Kidney (tissue), 14 donors: ENCODE measurements around the gene ERAP2. TPM values are rescaled to one million over a fixed set of nuclear protein-coding genes. Genes with fewer than 3 reads are reported as not detected.

Experiments
- DNase-seq, 5 donors: peaks; one replicate each; pipeline ENCODE4 v3.0.0-alpha.2; 2013 to 2020
- FAIRE-seq: peaks from 2 replicates; lab custom pipeline; 2012; peaks lifted over from hg19 to GRCh38; lab: Jason Lieb, UNC
- H3K27ac ChIP-seq, 2 donors: one replicate each; pipeline ENCODE4 v1.7.0; 2013; ENCODE audit warnings: low read depth in 2 of 2, low read length in 2 of 2, inconsistent platforms in 1 of 2
- H3K27me3 ChIP-seq: one replicate; pipeline ENCODE4 v1.7.1; 2013; ENCODE audit warnings: low read length, inconsistent platforms; ENCODE audit not compliant: control insufficient read depth, insufficient read depth
- H3K36me3 ChIP-seq, 3 donors: one replicate each; pipeline versions ENCODE4 v1.7.0 to v1.7.1; 2013; ENCODE audit warnings: low read length in 3 of 3, control low read depth in 1 of 3, inconsistent platforms in 1 of 3; ENCODE audit not compliant: insufficient read depth in 3 of 3, control insufficient read depth in 2 of 3
- H3K4me1 ChIP-seq, 3 donors: one replicate each; pipeline versions ENCODE4 v1.7.0 to v1.7.1; 2013; ENCODE audit warnings: low read length in 3 of 3, inconsistent platforms in 1 of 3, low read depth in 1 of 3; ENCODE audit not compliant: control insufficient read depth in 2 of 3, insufficient read depth in 2 of 3
- H3K4me3 ChIP-seq, 3 donors: one replicate each; pipeline versions ENCODE4 v1.7.0 to v1.8.1; 2013; ENCODE audit warnings: low read length in 3 of 3, control low read depth in 1 of 3, inconsistent platforms in 1 of 3
- H3K9ac ChIP-seq, 3 donors: one replicate each; pipeline versions ENCODE4 v1.7.0 to v1.7.1; 2013; ENCODE audit warnings: low read length in 3 of 3, control low read depth in 1 of 3, inconsistent platforms in 1 of 3
- H3K9me3 ChIP-seq, 3 donors: one replicate each; pipeline versions ENCODE4 v1.7.0 to v1.7.1; 2013; ENCODE audit warnings: low read length in 3 of 3, control low read depth in 1 of 3, inconsistent platforms in 1 of 3; ENCODE audit not compliant: control insufficient read depth in 2 of 3, insufficient read depth in 1 of 3
- intact Hi-C: fragments of 100-400 bp; cut with DNase I; formaldehyde crosslinking; loops from one replicate; pipeline ENCODE4 v1.11.1; 2022
- polyA plus RNA-seq: library from polyadenylated mRNA; stranded (reverse); fragments of 350-450 nt; fragmentation: Illumina TruSeq; extraction: RNeasy Lipid Tissue Mini Kit (QIAGEN cat#74804); gene quantifications from one replicate; pipeline ENCODE4 v1.2.3, GENCODE V29; 2014; ENCODE audit warnings: low read depth, low replicate concordance; ENCODE audit not compliant: insufficient read depth
- total RNA-seq: library from RNA; stranded (reverse); fragmentation: NEBNext Ultra II Directional; extraction: Animal tissue kit (Norgen Biotek cat#: 25700); gene quantifications from one replicate; pipeline ENCODE4 v1.2.1, GENCODE V29; 2021
- TF ChIP-seq, protein P1 (sequence below): IDR thresholded peaks from 3 replicates; pipeline ENCODE4 v1.5.1; 2012; ENCODE audit warnings: mild to moderate bottlenecking, moderate library complexity, borderline replicate concordance; ENCODE audit not compliant: insufficient read depth; ENCODE audit errors: extremely low read depth
- donor health status: control.
- donor health status: control.
- donor health status: control.
- donor health status: control.
- donor health status: control.
- donor health status: DM: yes; HTN: yes; CAD: no.
- donor health status: Normal renal cell carcinoma (clear cell type).

The ERAP2 gene
- total and polyA plus RNA-seq, 2 donors from 2014 or later = 8.2 to 13.8 TPM

DNA sequence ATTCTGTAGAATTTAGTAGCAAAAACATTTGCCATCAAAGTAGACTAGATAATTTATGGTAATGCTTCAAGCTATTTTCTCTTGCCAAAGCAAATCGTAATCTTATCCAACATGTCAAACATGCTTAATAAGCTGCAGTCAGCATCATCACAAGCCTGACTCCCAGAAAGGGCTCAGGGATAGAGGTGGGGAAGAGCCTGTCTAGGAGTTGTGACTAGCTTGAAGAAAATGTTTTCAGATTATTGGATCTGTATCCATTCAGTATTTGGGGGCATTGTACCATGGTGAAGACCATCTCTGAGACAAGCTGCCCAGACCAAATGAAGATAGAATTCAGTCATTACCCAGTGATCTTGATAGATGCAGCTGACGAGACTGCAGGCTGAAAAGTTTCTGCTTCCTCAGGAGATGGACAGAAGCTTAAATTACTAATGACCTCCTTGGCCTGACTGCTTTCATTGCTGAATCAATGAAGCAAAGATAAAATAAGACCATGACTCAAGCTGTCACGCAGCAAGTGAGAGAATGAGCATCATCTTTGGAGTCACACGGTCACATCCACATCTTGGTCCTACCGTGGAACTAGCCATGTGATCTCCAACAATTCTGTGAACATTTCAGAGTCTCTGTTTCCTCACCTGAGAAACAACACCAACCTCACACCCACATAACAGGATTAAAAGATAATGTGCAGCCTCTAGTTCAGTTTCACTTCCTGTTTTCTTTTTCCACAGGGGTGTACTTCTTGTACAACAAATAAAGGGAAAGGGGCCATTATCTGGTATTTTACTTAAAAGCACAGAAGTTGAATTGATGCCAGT, 9.4 kb downstream of the ERAP2 start:
- Histone ChIP-seq H3K9ac (no peak overlapping the region), H3K4me3 (no peak overlapping the region), H3K27me3 (no peaks in the 10 kb centered on the region), H3K4me1 (peaks cover 0 to 5% (median 0%) of the 10 kb centered on the region in 3 donors), H3K27ac (no peak overlapping the region), H3K36me3 (peaks cover 0 to 6% (median 0%) of the 10 kb centered on the region in 3 donors), H3K9me3 (no peaks in the 10 kb centered on the region)
- DNase-seq (peak in 2 of 5 donors; percentile 39 to 50), FAIRE-seq (no peak)
- intact Hi-C loops = no loop called here
- TF ChIP-seq, protein P1, sequence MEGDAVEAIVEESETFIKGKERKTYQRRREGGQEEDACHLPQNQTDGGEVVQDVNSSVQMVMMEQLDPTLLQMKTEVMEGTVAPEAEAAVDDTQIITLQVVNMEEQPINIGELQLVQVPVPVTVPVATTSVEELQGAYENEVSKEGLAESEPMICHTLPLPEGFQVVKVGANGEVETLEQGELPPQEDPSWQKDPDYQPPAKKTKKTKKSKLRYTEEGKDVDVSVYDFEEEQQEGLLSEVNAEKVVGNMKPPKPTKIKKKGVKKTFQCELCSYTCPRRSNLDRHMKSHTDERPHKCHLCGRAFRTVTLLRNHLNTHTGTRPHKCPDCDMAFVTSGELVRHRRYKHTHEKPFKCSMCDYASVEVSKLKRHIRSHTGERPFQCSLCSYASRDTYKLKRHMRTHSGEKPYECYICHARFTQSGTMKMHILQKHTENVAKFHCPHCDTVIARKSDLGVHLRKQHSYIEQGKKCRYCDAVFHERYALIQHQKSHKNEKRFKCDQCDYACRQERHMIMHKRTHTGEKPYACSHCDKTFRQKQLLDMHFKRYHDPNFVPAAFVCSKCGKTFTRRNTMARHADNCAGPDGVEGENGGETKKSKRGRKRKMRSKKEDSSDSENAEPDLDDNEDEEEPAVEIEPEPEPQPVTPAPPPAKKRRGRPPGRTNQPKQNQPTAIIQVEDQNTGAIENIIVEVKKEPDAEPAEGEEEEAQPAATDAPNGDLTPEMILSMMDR = no peak

DNA sequence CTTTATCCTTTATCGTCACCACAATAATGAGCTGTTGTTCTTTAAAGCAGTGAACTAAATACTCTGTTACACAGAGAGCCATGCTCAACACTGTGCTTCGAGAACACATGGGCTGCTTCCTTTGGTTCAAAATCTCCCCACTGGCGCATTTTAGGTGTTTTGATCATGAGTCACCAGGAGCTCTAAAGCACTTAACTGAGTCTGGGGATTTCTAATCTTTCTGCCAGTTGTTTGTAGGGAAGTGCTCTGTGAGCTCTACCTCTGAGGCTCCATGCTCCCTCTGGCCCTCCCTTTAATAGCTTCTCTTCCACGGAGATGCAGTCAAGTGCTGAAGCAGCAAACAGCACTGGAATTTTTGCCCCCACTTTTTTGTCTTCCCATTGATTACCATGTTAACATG, 17.0 kb downstream of the ERAP2 start:
- intact Hi-C loops = no loop called here
- no peak overlapping the region for H3K9ac ChIP-seq
- no peak for DNase-seq
- peaks cover 0 to 3% (median 0%) of the 10 kb centered on the region in 3 donors for H3K36me3 ChIP-seq
- FAIRE-seq = no peak
- H3K4me3 ChIP-seq = no peak overlapping the region
- H3K27me3 ChIP-seq = no peaks in the 10 kb centered on the region
- H3K4me1 ChIP-seq = no peaks in the 10 kb centered on the region
- H3K27ac ChIP-seq = no peak overlapping the region
- TF ChIP-seq, protein P1 = no peak
- H3K9me3 ChIP-seq = no peaks in the 10 kb centered on the region

DNA sequence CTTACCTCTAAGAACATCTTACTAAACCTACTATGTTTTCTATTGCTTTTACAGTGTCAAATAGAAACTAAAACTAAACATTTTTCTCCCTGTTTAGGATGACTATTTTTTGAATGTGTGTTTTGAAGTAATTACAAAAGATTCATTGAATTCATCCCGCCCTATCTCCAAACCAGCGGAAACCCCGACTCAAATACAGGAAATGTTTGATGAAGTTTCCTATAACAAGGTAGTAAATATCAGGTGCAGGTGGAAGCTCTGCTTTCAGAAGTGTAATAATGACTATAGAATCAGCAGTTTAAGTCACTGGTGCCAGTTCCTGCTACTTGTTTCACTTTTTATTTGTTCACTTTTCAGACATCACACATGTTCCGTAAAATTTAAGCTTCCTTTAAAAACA, 20.0 kb downstream of the ERAP2 start:
- intact Hi-C loops = no loop called here
- Histone ChIP-seq H3K4me1 (no peaks in the 10 kb centered on the region), H3K9ac (no peak overlapping the region), H3K36me3 (no peaks in the 10 kb centered on the region), H3K9me3 (no peaks in the 10 kb centered on the region), H3K4me3 (no peak overlapping the region), H3K27ac (no peak overlapping the region), H3K27me3 (no peaks in the 10 kb centered on the region)
- DNase-seq = no peak
- TF ChIP-seq, protein P1 = no peak
- no peak for FAIRE-seq

DNA sequence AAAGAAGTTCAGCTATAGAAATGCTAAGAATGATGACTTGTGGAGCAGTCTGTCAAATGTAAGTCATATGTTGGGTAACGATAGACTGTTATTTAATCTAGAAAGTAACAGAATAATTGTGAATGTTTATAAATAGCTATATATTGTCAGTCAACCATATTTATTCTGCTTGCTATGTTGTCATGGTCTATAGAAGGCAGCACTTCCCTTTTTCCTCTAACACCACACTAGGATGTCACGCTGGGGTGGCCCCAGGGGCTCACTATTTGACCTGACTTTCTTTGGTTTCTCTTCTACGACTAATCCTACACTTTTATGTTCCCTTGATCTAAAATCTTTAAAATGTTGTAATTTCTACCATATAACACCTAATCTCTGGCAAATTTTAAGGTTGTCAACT, 20.5 kb downstream of the ERAP2 start:
- Histone ChIP-seq H3K9ac (no peak overlapping the region), H3K27me3 (no peaks in the 10 kb centered on the region), H3K36me3 (no peaks in the 10 kb centered on the region), H3K4me3 (no peak overlapping the region), H3K9me3 (no peaks in the 10 kb centered on the region), H3K4me1 (no peaks in the 10 kb centered on the region), H3K27ac (no peak overlapping the region)
- DNase-seq = no peak
- intact Hi-C loops = no loop called here
- TF ChIP-seq, protein P1 = no peak
- FAIRE-seq = no peak
